ENCODE data around the gene CSN1S1. TPM values are rescaled to one million over a fixed set of nuclear protein-coding genes. Genes with fewer than 3 reads are reported as not detected.

Gene CSN1S1
- total and polyA plus RNA-seq, 2 of the 13 experiments (the other 11 are each of a cell fraction or from before 2014, with no cell fraction given): not detected

- TF ChIP-seq ZNF280D (CRISPR knock-in tag; IDR thresholded peaks at IDR 0.05): no peak
- no peak for TF ChIP-seq ZNF280B (CRISPR knock-in tag; IDR thresholded peaks at IDR 0.05; ENCODE audit: borderline replicate concordance)
- no peak for TF ChIP-seq ZNF207 (IDR thresholded peaks at IDR 0.05; ENCODE audit: borderline replicate concordance)
- TF ChIP-seq ZNF264 (CRISPR knock-in tag; IDR thresholded peaks at IDR 0.05): no peak
- TF ChIP-seq TFDP1 (CRISPR knock-in tag; IDR thresholded peaks at IDR 0.05; ENCODE audit: borderline replicate concordance): no peak
- no peak for TF ChIP-seq ZNF891 (CRISPR knock-in tag; IDR thresholded peaks at IDR 0.05)
- TF ChIP-seq GABPA (IDR thresholded peaks at IDR 0.05; ENCODE audit: low read depth, low read length): no peak
- TF ChIP-seq GABPA (CRISPR knock-in tag; IDR thresholded peaks at IDR 0.05; ENCODE audit: low read depth): no peak
- TF ChIP-seq ZNF816 (CRISPR knock-in tag; IDR thresholded peaks at IDR 0.05; ENCODE audit: borderline replicate concordance): no peak
- no peak for TF ChIP-seq ZNF546 (CRISPR knock-in tag; conservative IDR thresholded peaks at IDR 0.05)
- TF ChIP-seq HNRNPH1 (optimal IDR thresholded peaks at IDR 0.05; ENCODE audit: low read depth, low read length): no peak
- peak; percentile 39; the same call in 1 of the 2 replicates for TF ChIP-seq IRF2 (CRISPR knock-in tag; IDR thresholded peaks at IDR 0.05)
- no peak for TF ChIP-seq CBX1 (IDR thresholded peaks at IDR 0.05; ENCODE audit: low read depth)
- TF ChIP-seq ZNF75D (CRISPR knock-in tag; IDR thresholded peaks at IDR 0.05; ENCODE audit: borderline replicate concordance): no peak
- no peak for TF ChIP-seq ZNF777 (CRISPR knock-in tag; IDR thresholded peaks at IDR 0.05)
- no peak for TF ChIP-seq FOSL1 (CRISPR knock-in tag; IDR thresholded peaks at IDR 0.05; ENCODE audit: borderline replicate concordance)
- TF ChIP-seq SP5 (CRISPR knock-in tag; IDR thresholded peaks at IDR 0.05; ENCODE audit: borderline replicate concordance, low read depth): no peak
- TF ChIP-seq TFE3 (CRISPR knock-in tag; IDR thresholded peaks at IDR 0.05): peak; percentile 46; the same call in 1 of the 2 replicates
- no peak for TF ChIP-seq MAZ (IDR thresholded peaks at IDR 0.05; ENCODE audit: borderline replicate concordance, low read depth, low read length)
- no peak for TF ChIP-seq MAZ (CRISPR knock-in tag; IDR thresholded peaks at IDR 0.05; ENCODE audit: low read depth)
- TF ChIP-seq RNF2 (conservative IDR thresholded peaks at IDR 0.05; ENCODE audit: low read depth): no peak
- no peak for TF ChIP-seq ISX (CRISPR knock-in tag; conservative IDR thresholded peaks at IDR 0.05)
- TF ChIP-seq SATB2 (CRISPR knock-in tag; IDR thresholded peaks at IDR 0.05): no peak
- no peak for TF ChIP-seq NR0B2 (CRISPR knock-in tag; IDR thresholded peaks at IDR 0.05)
- peak; percentile 35; the same call in 1 of the 2 replicates for TF ChIP-seq HMG20A (CRISPR knock-in tag; IDR thresholded peaks at IDR 0.05; ENCODE audit: borderline replicate concordance)
Observed at GRCh38 chr4:69881173-69881773, 49.6 kb upstream of the CSN1S1 start (continued).

Measured in HepG2 (cell line).